GM23248 (cell line): ENCODE results near the gene MLLT10. TPM values are rescaled to one million over a fixed set of nuclear protein-coding genes. Genes with fewer than 3 reads are reported as not detected.

Experiments
- DNase-seq: peaks from one replicate; pipeline ENCODE4 v3.0.0-alpha.2; 2015
- H2AFZ ChIP-seq: fragments of 200-600 bp; sonication (generic); 2 replicates; pipeline ENCODE4 v1.6.1; 2016; ENCODE audit warnings: antibody characterized with exemption
- H3F3A ChIP-seq: fragments of 200-600 bp; sonication (generic); 2 replicates; pipeline ENCODE4 v1.6.1; 2016; ENCODE audit warnings: mild to moderate bottlenecking, antibody characterized with exemption, mixed run types; ENCODE audit not compliant: insufficient read depth
- H3K27ac ChIP-seq: fragments of 200-600 bp; sonication (generic); 2 replicates; pipeline ENCODE4 v1.5.1; 2016; ENCODE audit warnings: mild to moderate bottlenecking
- H3K27me3 ChIP-seq: fragments of 200-600 bp; sonication (generic); replicated peaks from 2 replicates; pipeline ENCODE4 v1.6.1; 2016; ENCODE audit warnings: mild to moderate bottlenecking; ENCODE audit not compliant: insufficient read depth
- H3K36me3 ChIP-seq: fragments of 200-600 bp; sonication (generic); 2 replicates; pipeline ENCODE4 v1.6.1; 2016; ENCODE audit warnings: low read depth, mild to moderate bottlenecking
- H3K4me1 ChIP-seq: fragments of 200-600 bp; sonication (generic); 2 replicates; pipeline ENCODE4 v1.6.1; 2016; ENCODE audit warnings: mild to moderate bottlenecking; ENCODE audit not compliant: insufficient read depth
- H3K4me2 ChIP-seq: fragments of 200-600 bp; sonication (generic); one replicate; pipeline ENCODE4 v1.6.1; 2016; ENCODE audit warnings: mild to moderate bottlenecking; ENCODE audit not compliant: unreplicated experiment
- H3K4me3 ChIP-seq: fragments of 200-600 bp; sonication (generic); 2 replicates; pipeline ENCODE4 v1.5.1; 2016; ENCODE audit warnings: mild to moderate bottlenecking
- H3K79me2 ChIP-seq: fragments of 200-600 bp; sonication (generic); 2 replicates; pipeline ENCODE4 v1.6.1; 2016; ENCODE audit warnings: mild to moderate bottlenecking; ENCODE audit not compliant: insufficient read depth
- H3K9ac ChIP-seq: fragments of 200-600 bp; sonication (generic); 2 replicates; pipeline ENCODE4 v1.6.1; 2016; ENCODE audit warnings: mild to moderate bottlenecking
- H3K9me2 ChIP-seq: fragments of 200-600 bp; sonication (generic); 2 replicates; pipeline ENCODE4 v1.6.1; 2016; ENCODE audit warnings: mixed run types, mild to moderate bottlenecking, moderate library complexity; ENCODE audit not compliant: insufficient read depth
- H3K9me3 ChIP-seq: fragments of 200-600 bp; sonication (generic); one replicate; pipeline ENCODE4 v1.6.1; 2017; ENCODE audit warnings: low read depth
- H4K20me1 ChIP-seq: fragments of 200-600 bp; sonication (generic); 2 replicates; pipeline ENCODE4 v1.6.0; 2016; ENCODE audit not compliant: insufficient read depth
- EZH2 ChIP-seq: fragments of 200-600 bp; sonication (generic); IDR thresholded peaks from 2 replicates; pipeline ENCODE4 v1.6.1; 2018; ENCODE audit warnings: antibody characterized with exemption, mild to moderate bottlenecking; ENCODE audit not compliant: insufficient read depth, poor library complexity, severe bottlenecking
- EZH2phosphoT487 ChIP-seq: fragments of 200-600 bp; sonication (generic); IDR thresholded peaks from 2 replicates; pipeline ENCODE4 v1.6.1; 2018; ENCODE audit warnings: antibody characterized with exemption, moderate library complexity, mild to moderate bottlenecking, low read depth; ENCODE audit not compliant: insufficient read depth
- WGBS, 2 experiments: methylation state at CpG; one replicate each; pipeline ENCODE4 v1.1.6; 2015 to 2017; ENCODE audit warnings: low lambda C conversion rate in 2 of 2, low coverage in 1 of 2; ENCODE audit errors: missing lambda C conversion rate in 2 of 2; 5-methylcytosine and 5-hydroxymethylcytosine counted together
- in situ Hi-C: fragments of 300-500 bp; cut with MboI; formaldehyde crosslinking; loops from 2 replicates; pipeline ENCODE4 v1.15.0; 2020
- polyA plus RNA-seq: library from polyadenylated mRNA; unstranded; fragments of >200 nt; fragmentation: Nextera tagmentation; extraction: Ambion mirVana; gene quantifications from 2 replicates; pipeline ENCODE4 v1.2.1, GENCODE V29; 2016
- total RNA-seq: library from RNA; depleted of rRNA; stranded (reverse); fragments of >200 nt; shearing (Covaris generic); gene quantifications from 2 replicates; pipeline ENCODE4 v1.2.3, GENCODE V29; 2014

The MLLT10 gene
- total and polyA plus RNA-seq, 2 experiments from 2014 or later = 8.9 to 19.8 TPM

- peak; percentile 19 for DNase-seq
- H3K36me3 ChIP-seq = peaks cover 10% of the 10 kb centered on the region; the same call in 1 of the 2 replicates
- H3K4me2 ChIP-seq = no peak overlapping the region
- no peak overlapping the region for H2AFZ ChIP-seq
- H3K27me3 ChIP-seq = no peaks in the 10 kb centered on the region
- H3K9me3 ChIP-seq = no peaks in the 10 kb centered on the region
- no peak for TF ChIP-seq EZH2phosphoT487
- no peak for TF ChIP-seq EZH2
- 96% methylated on average over 4 of the region's 4 CpGs for WGBS, 2 experiments
- H3K27ac ChIP-seq = no peak overlapping the region
- no peaks in the 10 kb centered on the region for H3K9me2 ChIP-seq
- no peaks in the 10 kb centered on the region for H3F3A ChIP-seq
- no peaks in the 10 kb centered on the region for H3K4me1 ChIP-seq
- peaks cover 100% of the 10 kb centered on the region for H3K79me2 ChIP-seq
- in situ Hi-C loops = no loop called here
- H4K20me1 ChIP-seq = no peaks in the 10 kb centered on the region
- no peak overlapping the region for H3K4me3 ChIP-seq
- H3K9ac ChIP-seq = no peak overlapping the region
Measured at GRCh38 chr10:21634599-21635365, 100.8 kb downstream of the MLLT10 start.

- H3K79me2 ChIP-seq = peaks cover 95% of the 10 kb centered on the region
- no peak for DNase-seq
- H3K4me3 ChIP-seq = no peak overlapping the region
- H2AFZ ChIP-seq = no peak overlapping the region
- 95 to 100% methylated on average over 3 of the region's 3 CpGs for WGBS, 2 experiments
- peaks cover 10% of the 10 kb centered on the region; the same call in 1 of the 2 replicates for H3K36me3 ChIP-seq
- H3K9ac ChIP-seq = no peak overlapping the region
- no peaks in the 10 kb centered on the region for H3K9me3 ChIP-seq
- H3K27ac ChIP-seq = no peak overlapping the region
- in situ Hi-C loops = no loop called here
- H3K4me1 ChIP-seq = no peaks in the 10 kb centered on the region
- no peaks in the 10 kb centered on the region for H3K9me2 ChIP-seq
- H3K27me3 ChIP-seq = no peaks in the 10 kb centered on the region
- H3F3A ChIP-seq = no peaks in the 10 kb centered on the region
- H3K4me2 ChIP-seq = no peak overlapping the region
- no peaks in the 10 kb centered on the region for H4K20me1 ChIP-seq
- TF ChIP-seq EZH2 = no peak
- no peak for TF ChIP-seq EZH2phosphoT487
Measured at GRCh38 chr10:21637795-21638194, 103.8 kb downstream of the MLLT10 start.

GRCh38 chr10:21638681-21639080 is 104.6 kb downstream of the MLLT10 start:
- WGBS, 2 experiments = 99 to 100% methylated on average over 2 of the region's 2 CpGs
- H4K20me1 ChIP-seq = no peaks in the 10 kb centered on the region
- in situ Hi-C loops = no loop called here

GRCh38 chr10:21648040-21648439 is 114.0 kb downstream of the MLLT10 start:
- Histone ChIP-seq H3F3A (no peaks in the 10 kb centered on the region), H3K9me3 (no peaks in the 10 kb centered on the region), H3K9ac (no peak overlapping the region), H3K9me2 (no peaks in the 10 kb centered on the region), H3K4me3 (no peak overlapping the region), H4K20me1 (no peaks in the 10 kb centered on the region), H3K27ac (no peak overlapping the region), H3K79me2 (peaks cover 100% of the 10 kb centered on the region), H3K27me3 (no peaks in the 10 kb centered on the region), H3K4me1 (0 out of 2 replicates have a peak, but pooled peaks cover 5% of the 10 kb centered on the region), H2AFZ (no peak overlapping the region), H3K36me3 (peaks cover 10% of the 10 kb centered on the region; the same call in 1 of the 2 replicates), H3K4me2 (no peak overlapping the region)
- no peak for DNase-seq
- TF ChIP-seq EZH2 (no peak), EZH2phosphoT487 (no peak)
- in situ Hi-C loops = no loop called here

More at GRCh38 chr10:21638681-21639080, 104.6 kb downstream of the MLLT10 start:
- Histone ChIP-seq H3K4me3 (no peak overlapping the region), H3F3A (no peaks in the 10 kb centered on the region), H3K9me3 (no peaks in the 10 kb centered on the region), H3K27me3 (no peaks in the 10 kb centered on the region), H3K9me2 (no peaks in the 10 kb centered on the region), H3K79me2 (peaks cover 95% of the 10 kb centered on the region), H3K27ac (no peak overlapping the region), H3K9ac (no peak overlapping the region), H3K4me2 (no peak overlapping the region), H3K4me1 (no peaks in the 10 kb centered on the region), H3K36me3 (0 out of 2 replicates have a peak, but pooled peaks cover 5% of the 10 kb centered on the region), H2AFZ (no peak overlapping the region)
- TF ChIP-seq EZH2 (no peak), EZH2phosphoT487 (no peak)
- no peak for DNase-seq
